ENCODE data around the gene ABHD2.

Gene ABHD2

GRCh38 chr15:89164712-89165211 lies 76.5 kb downstream of the ABHD2 start:
- DNase-seq (ENCODE audit: low read depth in 2 of 2) = no peak

- no peak for DNase-seq (ENCODE audit: low read depth in 2 of 2)
Observed at GRCh38 chr15:89165677-89166076, 77.4 kb downstream of the ABHD2 start.

- DNase-seq (ENCODE audit: low read depth in 2 of 2) = no peak
Observed at GRCh38 chr15:89167267-89168176, 79.3 kb downstream of the ABHD2 start.

GRCh38 chr15:89168316-89168833 lies 80.1 kb downstream of the ABHD2 start:
- no peak for DNase-seq (ENCODE audit: low read depth in 2 of 2)

- DNase-seq (ENCODE audit: low read depth in 2 of 2) = no peak
Observed at GRCh38 chr15:89170364-89170763, 82.1 kb downstream of the ABHD2 start.

- DNase-seq (ENCODE audit: low read depth in 2 of 2) = no peak
Observed at GRCh38 chr15:89171136-89172072, 83.1 kb downstream of the ABHD2 start.

- DNase-seq (ENCODE audit: low read depth in 2 of 2) = no peak
Observed at GRCh38 chr15:89172921-89173320, 84.7 kb downstream of the ABHD2 start.

GRCh38 chr15:89174476-89174875 lies 86.2 kb downstream of the ABHD2 start:
- DNase-seq (ENCODE audit: low read depth in 2 of 2) = no peak

GRCh38 chr15:89175617-89176191 lies 87.4 kb downstream of the ABHD2 start:
- DNase-seq (ENCODE audit: low read depth in 2 of 2) = no peak

- no peak for DNase-seq (ENCODE audit: low read depth in 2 of 2)
Observed at GRCh38 chr15:89177116-89177515, 88.9 kb downstream of the ABHD2 start.

- DNase-seq (ENCODE audit: low read depth in 2 of 2) = peak in 1 of 2 donors; percentile 24
Observed at GRCh38 chr15:89177633-89178306, 89.5 kb downstream of the ABHD2 start.

- no peak for DNase-seq (ENCODE audit: low read depth in 2 of 2)
Observed at GRCh38 chr15:89178307-89178977, 90.2 kb downstream of the ABHD2 start.

- no peak for DNase-seq (ENCODE audit: low read depth in 2 of 2)
Observed at GRCh38 chr15:89179966-89180875, 92.0 kb downstream of the ABHD2 start.

GRCh38 chr15:89184357-89184756 lies 96.1 kb downstream of the ABHD2 start:
- no peak for DNase-seq (ENCODE audit: low read depth in 2 of 2)

GRCh38 chr15:89184886-89185526 lies 96.8 kb downstream of the ABHD2 start:
- no peak for DNase-seq (ENCODE audit: low read depth in 2 of 2)

- DNase-seq (ENCODE audit: low read depth in 2 of 2) = no peak
Observed at GRCh38 chr15:89186803-89187202, 98.5 kb downstream of the ABHD2 start.

- DNase-seq (ENCODE audit: low read depth in 2 of 2) = no peak
Observed at GRCh38 chr15:89187301-89187985, 99.2 kb downstream of the ABHD2 start.

GRCh38 chr15:89187986-89188514 lies 99.8 kb downstream of the ABHD2 start:
- DNase-seq (ENCODE audit: low read depth in 2 of 2) = no peak

Data from stimulated activated CD8-positive, alpha-beta memory T cell treated with anti-CD3 and anti-CD28 coated beads, Interleukin-7, amount 100 ng/mL, for 1 hour (primary cell).